ENCODE data around the gene ICE2. TPM values are rescaled to one million over a fixed set of nuclear protein-coding genes. Genes with fewer than 3 reads are reported as not detected.

ICE2 gene
- total RNA-seq, 1 experiment from 2014 or later, result 62.8 TPM

DNA sequence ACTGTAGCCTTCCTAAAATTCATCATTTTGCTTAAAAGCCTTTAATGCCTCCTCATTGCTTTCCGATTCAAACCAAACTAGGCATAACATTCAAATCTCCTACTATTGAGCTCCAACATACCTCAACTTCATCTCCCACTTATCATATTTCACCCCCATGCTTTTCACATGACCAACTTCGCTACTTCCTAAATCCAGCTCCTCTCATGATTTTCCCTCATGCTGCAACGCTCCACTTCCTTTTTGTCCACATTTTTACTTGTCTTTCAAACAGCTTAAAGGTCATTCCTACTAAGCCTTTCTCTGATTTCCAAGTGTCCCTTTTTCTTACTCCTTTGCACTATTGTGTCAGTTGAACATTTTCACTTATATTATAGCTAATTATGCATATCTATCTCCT lies 60.8 kb downstream of the ICE2 start:
- peaks cover 27% of the 10 kb centered on the region in 2 experiments for H3K4me1 ChIP-seq (ENCODE audit: control insufficient read depth in 1 of 2, insufficient read depth in 2 of 2, low read length in 2 of 2)
- DNase-seq (ENCODE audit: low read depth, low spot score) (no peak), ATAC-seq (no peak)
- H3K9ac ChIP-seq (ENCODE audit: low read length), result no peak overlapping the region
- no peak overlapping the region for H3K4me2 ChIP-seq (ENCODE audit: low read length)
- no peak overlapping the region for H3K4me3 ChIP-seq (replicated peaks in 1 of 2; ENCODE audit: low read depth in 1 of 2, low read length in 2 of 2)
- no TSS peak for BruUV-seq (replicated peaks)
- ChIA-PET RAD21 (ENCODE audit: low non-redundant PET in 1 of 2, low total read pairs in 2 of 2, uncharacterized antibody in 2 of 2, unreplicated experiment in 2 of 2) (no interaction called here), POLR2A (interaction anchor here (1.2 kb wide), 1 partner anchor 20 kb away, joined by 4 read pairs; the partner anchor contains the start of gene ANXA2), CTCF (no interaction called here)
- no peaks in the 10 kb centered on the region for H3K9me2 ChIP-seq (ENCODE audit: insufficient read depth)
- H3K9me3 ChIP-seq (ENCODE audit: control insufficient read depth in 1 of 2, insufficient read depth in 1 of 2, low read depth in 1 of 2, low read length in 2 of 2), result no peaks in the 10 kb centered on the region
- H3K27ac ChIP-seq (ENCODE audit: low read depth, low read length), result no peak overlapping the region
- intact Hi-C loops (cut with micrococcal nuclease), result no loop called here
- H3K79me2 ChIP-seq (ENCODE audit: insufficient read depth, low read length), result no peaks in the 10 kb centered on the region
- TF ChIP-seq ATF3 (IDR thresholded peaks at IDR 0.05), result no peak
- TF ChIP-seq JUND (IDR thresholded peaks at IDR 0.05), result no peak
- no peak for TF ChIP-seq EZH2phosphoT487 (IDR thresholded peaks at IDR 0.05; ENCODE audit: borderline replicate concordance)
- TF ChIP-seq SRF (IDR thresholded peaks at IDR 0.05; ENCODE audit: low read depth), result no peak
- TF ChIP-seq POLR2AphosphoS5 (IDR thresholded peaks at IDR 0.05; ENCODE audit: low read depth, low read length), result no peak
- no peak for TF ChIP-seq RAD21 (IDR thresholded peaks at IDR 0.05; ENCODE audit: low read depth)
- no peak for TF ChIP-seq CEBPB (IDR thresholded peaks at IDR 0.05; ENCODE audit: low read depth)
- no peaks in the 10 kb centered on the region for H4K20me1 ChIP-seq (ENCODE audit: insufficient read depth)
- no peaks in the 10 kb centered on the region for H3K36me3 ChIP-seq (ENCODE audit: control insufficient read depth in 1 of 2, insufficient read depth in 2 of 2, low read length in 2 of 2)
- no peak overlapping the region for H2AFZ ChIP-seq (ENCODE audit: low read depth, low read length, poor library complexity, severe bottlenecking)
- no peaks in the 10 kb centered on the region for H3K27me3 ChIP-seq (ENCODE audit: insufficient read depth, low read length)

GRCh38 chr15:60417112-60417511 lies 61.8 kb downstream of the ICE2 start:
- H3K4me1 ChIP-seq (ENCODE audit: control insufficient read depth in 1 of 2, insufficient read depth in 2 of 2, low read length in 2 of 2), result peaks cover 21 to 25% of the 10 kb centered on the region in 2 experiments
- POLR2A ChIA-PET, result no interaction called here
- no peak overlapping the region for H3K27ac ChIP-seq (ENCODE audit: low read depth, low read length)
- no peaks in the 10 kb centered on the region for H4K20me1 ChIP-seq (ENCODE audit: insufficient read depth)
- no peaks in the 10 kb centered on the region for H3K79me2 ChIP-seq (ENCODE audit: insufficient read depth, low read length)
- CTCF ChIA-PET, result no interaction called here
- H3K9ac ChIP-seq (ENCODE audit: low read length), result no peak overlapping the region
- no TSS peak for BruUV-seq (replicated peaks)
- no peak overlapping the region for H3K4me3 ChIP-seq (replicated peaks in 1 of 2; ENCODE audit: low read depth in 1 of 2, low read length in 2 of 2)
- no peak for TF ChIP-seq POLR2AphosphoS5 (IDR thresholded peaks at IDR 0.05; ENCODE audit: low read depth, low read length)
- TF ChIP-seq, protein P1, sequence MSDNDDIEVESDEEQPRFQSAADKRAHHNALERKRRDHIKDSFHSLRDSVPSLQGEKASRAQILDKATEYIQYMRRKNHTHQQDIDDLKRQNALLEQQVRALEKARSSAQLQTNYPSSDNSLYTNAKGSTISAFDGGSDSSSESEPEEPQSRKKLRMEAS (IDR thresholded peaks at IDR 0.05), result no peak
- TF ChIP-seq CEBPB (IDR thresholded peaks at IDR 0.05; ENCODE audit: low read depth), result no peak
- no peak for TF ChIP-seq POLR2A (IDR thresholded peaks at IDR 0.05; ENCODE audit: borderline replicate concordance, extremely low read depth, insufficient read depth, insufficient read length)
- no peak for TF ChIP-seq EZH2 (IDR thresholded peaks at IDR 0.05)
- TF ChIP-seq, protein P2, sequence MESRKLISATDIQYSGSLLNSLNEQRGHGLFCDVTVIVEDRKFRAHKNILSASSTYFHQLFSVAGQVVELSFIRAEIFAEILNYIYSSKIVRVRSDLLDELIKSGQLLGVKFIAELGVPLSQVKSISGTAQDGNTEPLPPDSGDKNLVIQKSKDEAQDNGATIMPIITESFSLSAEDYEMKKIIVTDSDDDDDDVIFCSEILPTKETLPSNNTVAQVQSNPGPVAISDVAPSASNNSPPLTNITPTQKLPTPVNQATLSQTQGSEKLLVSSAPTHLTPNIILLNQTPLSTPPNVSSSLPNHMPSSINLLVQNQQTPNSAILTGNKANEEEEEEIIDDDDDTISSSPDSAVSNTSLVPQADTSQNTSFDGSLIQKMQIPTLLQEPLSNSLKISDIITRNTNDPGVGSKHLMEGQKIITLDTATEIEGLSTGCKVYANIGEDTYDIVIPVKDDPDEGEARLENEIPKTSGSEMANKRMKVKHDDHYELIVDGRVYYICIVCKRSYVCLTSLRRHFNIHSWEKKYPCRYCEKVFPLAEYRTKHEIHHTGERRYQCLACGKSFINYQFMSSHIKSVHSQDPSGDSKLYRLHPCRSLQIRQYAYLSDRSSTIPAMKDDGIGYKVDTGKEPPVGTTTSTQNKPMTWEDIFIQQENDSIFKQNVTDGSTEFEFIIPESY (IDR thresholded peaks at IDR 0.05; ENCODE audit: extremely low read depth, insufficient replicate concordance, low read length), result no peak
- TF ChIP-seq EZH2phosphoT487 (IDR thresholded peaks at IDR 0.05; ENCODE audit: borderline replicate concordance), result no peak
- no peak for TF ChIP-seq ELF1 (IDR thresholded peaks at IDR 0.05; ENCODE audit: borderline replicate concordance, low read depth)
- TF ChIP-seq, protein P3, sequence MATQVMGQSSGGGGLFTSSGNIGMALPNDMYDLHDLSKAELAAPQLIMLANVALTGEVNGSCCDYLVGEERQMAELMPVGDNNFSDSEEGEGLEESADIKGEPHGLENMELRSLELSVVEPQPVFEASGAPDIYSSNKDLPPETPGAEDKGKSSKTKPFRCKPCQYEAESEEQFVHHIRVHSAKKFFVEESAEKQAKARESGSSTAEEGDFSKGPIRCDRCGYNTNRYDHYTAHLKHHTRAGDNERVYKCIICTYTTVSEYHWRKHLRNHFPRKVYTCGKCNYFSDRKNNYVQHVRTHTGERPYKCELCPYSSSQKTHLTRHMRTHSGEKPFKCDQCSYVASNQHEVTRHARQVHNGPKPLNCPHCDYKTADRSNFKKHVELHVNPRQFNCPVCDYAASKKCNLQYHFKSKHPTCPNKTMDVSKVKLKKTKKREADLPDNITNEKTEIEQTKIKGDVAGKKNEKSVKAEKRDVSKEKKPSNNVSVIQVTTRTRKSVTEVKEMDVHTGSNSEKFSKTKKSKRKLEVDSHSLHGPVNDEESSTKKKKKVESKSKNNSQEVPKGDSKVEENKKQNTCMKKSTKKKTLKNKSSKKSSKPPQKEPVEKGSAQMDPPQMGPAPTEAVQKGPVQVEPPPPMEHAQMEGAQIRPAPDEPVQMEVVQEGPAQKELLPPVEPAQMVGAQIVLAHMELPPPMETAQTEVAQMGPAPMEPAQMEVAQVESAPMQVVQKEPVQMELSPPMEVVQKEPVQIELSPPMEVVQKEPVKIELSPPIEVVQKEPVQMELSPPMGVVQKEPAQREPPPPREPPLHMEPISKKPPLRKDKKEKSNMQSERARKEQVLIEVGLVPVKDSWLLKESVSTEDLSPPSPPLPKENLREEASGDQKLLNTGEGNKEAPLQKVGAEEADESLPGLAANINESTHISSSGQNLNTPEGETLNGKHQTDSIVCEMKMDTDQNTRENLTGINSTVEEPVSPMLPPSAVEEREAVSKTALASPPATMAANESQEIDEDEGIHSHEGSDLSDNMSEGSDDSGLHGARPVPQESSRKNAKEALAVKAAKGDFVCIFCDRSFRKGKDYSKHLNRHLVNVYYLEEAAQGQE (IDR thresholded peaks at IDR 0.05; ENCODE audit: low read depth), result no peak
- no peak for TF ChIP-seq SIN3A (IDR thresholded peaks at IDR 0.05; ENCODE audit: low read depth)
- no peak for TF ChIP-seq TCF7L2 (IDR thresholded peaks at IDR 0.05; ENCODE audit: borderline replicate concordance, extremely low read depth, insufficient read depth, insufficient read length)
- no peak for TF ChIP-seq FOSL1 (IDR thresholded peaks at IDR 0.05; ENCODE audit: low read depth)
- DNase-seq (ENCODE audit: low read depth, low spot score) (no peak), ATAC-seq (no peak)
- no peaks in the 10 kb centered on the region for H3K9me3 ChIP-seq (ENCODE audit: control insufficient read depth in 1 of 2, insufficient read depth in 1 of 2, low read depth in 1 of 2, low read length in 2 of 2)
- no peak overlapping the region for H2AFZ ChIP-seq (ENCODE audit: low read depth, low read length, poor library complexity, severe bottlenecking)
- intact Hi-C loops (cut with micrococcal nuclease), result no loop called here
- RAD21 ChIA-PET (ENCODE audit: low non-redundant PET in 1 of 2, low total read pairs in 2 of 2, uncharacterized antibody in 2 of 2, unreplicated experiment in 2 of 2), result no interaction called here
- no peaks in the 10 kb centered on the region for H3K27me3 ChIP-seq (ENCODE audit: insufficient read depth, low read length)
- no peaks in the 10 kb centered on the region for H3K9me2 ChIP-seq (ENCODE audit: insufficient read depth)
- no peak overlapping the region for H3K4me2 ChIP-seq (ENCODE audit: low read length)
- H3K36me3 ChIP-seq (ENCODE audit: control insufficient read depth in 1 of 2, insufficient read depth in 2 of 2, low read length in 2 of 2), result no peaks in the 10 kb centered on the region

Data from HCT116 (cell line).